MV-4-11 (cell line): ENCODE measurements around the gene UBFD1.
A peak's percentile ranks its signal among the peaks of the same experiment; 100 is the strongest.
"Not testable (repeated sequence)": the region's sequence is repeated elsewhere in the genome, so short reads cannot be mapped to it uniquely, and the experiment has no call there.

Experiments used
- DNase-seq: peaks from one replicate; lab custom pipeline; 2025; lab: John Stamatoyannopoulos, UW

The UBFD1 gene

GRCh38 chr16:23556881-23557778, at the start of gene UBFD1, which contains the start of gene EARS2:
Gene UBFD1, plus strand, starts transcription at chr16:23557727. Its CDS starts 16 bp downstream, at chr16:23557743.
Gene EARS2, minus strand, starts transcription at chr16:23557350. Its CDS starts 7 bp downstream, at chr16:23557343.
- peak; percentile 98 for DNase-seq

- no peak for DNase-seq
Observed at GRCh38 chr16:23508589-23509440, 48.7 kb upstream of the UBFD1 start.

- DNase-seq, result no peak
Observed at GRCh38 chr16:23509441-23509754, 48.1 kb upstream of the UBFD1 start.

- DNase-seq, result peak; percentile 33
Observed at GRCh38 chr16:23509782-23510163, 47.8 kb upstream of the UBFD1 start.

- DNase-seq, result peak; percentile 76
Observed at GRCh38 chr16:23510164-23510914, 47.2 kb upstream of the UBFD1 start, which contains the start of gene GGA2. Gene GGA2, minus strand, starts transcription at chr16:23510494. Its CDS starts 83 bp downstream, at chr16:23510411.

- not testable (repeated sequence) for DNase-seq
Observed at GRCh38 chr16:23510915-23511270, 46.6 kb upstream of the UBFD1 start.

GRCh38 chr16:23511731-23512130, 45.8 kb upstream of the UBFD1 start:
- DNase-seq, result no peak

- DNase-seq, result no peak
Observed at GRCh38 chr16:23512168-23512695, 45.3 kb upstream of the UBFD1 start.

- DNase-seq, result peak; percentile 60
Observed at GRCh38 chr16:23514381-23515152, 43.0 kb upstream of the UBFD1 start.

- no peak for DNase-seq
Observed at GRCh38 chr16:23515881-23516280, 41.6 kb upstream of the UBFD1 start.

GRCh38 chr16:23516366-23517137, 41.0 kb upstream of the UBFD1 start:
- peak; percentile 92 for DNase-seq

- peak; percentile 99 for DNase-seq
Observed at GRCh38 chr16:23518435-23518891, 39.1 kb upstream of the UBFD1 start.

GRCh38 chr16:23519282-23519681, 38.2 kb upstream of the UBFD1 start:
- peak; percentile 28 for DNase-seq

GRCh38 chr16:23520500-23520899, 37.0 kb upstream of the UBFD1 start:
- DNase-seq, result peak; percentile 85

GRCh38 chr16:23521037-23521743, 36.3 kb upstream of the UBFD1 start:
- DNase-seq, result peak; percentile 89

GRCh38 chr16:23521965-23522364, 35.6 kb upstream of the UBFD1 start:
- no peak for DNase-seq

GRCh38 chr16:23523321-23523720, 34.2 kb upstream of the UBFD1 start:
- peak; percentile 85 for DNase-seq

GRCh38 chr16:23523876-23524385, 33.6 kb upstream of the UBFD1 start:
- DNase-seq, result no peak

- no peak for DNase-seq
Observed at GRCh38 chr16:23524886-23525285, 32.6 kb upstream of the UBFD1 start.
